Transverse colon (tissue), 4 donors: ENCODE results near the gene RCE1.

Experiments used
- EP300 ChIP-seq: sonication (generic); formaldehyde crosslinking; IDR thresholded peaks from one replicate; pipeline ENCODE4 v1.6.1; 2017; ENCODE audit warnings: antibody characterized with exemption, low read depth
- POLR2A ChIP-seq: fragments of 450-650 bp; IDR thresholded peaks from one replicate; pipeline ENCODE4 v1.6.1; 2016; ENCODE audit warnings: antibody characterized with exemption, mild to moderate bottlenecking, moderate library complexity
- POLR2AphosphoS5 ChIP-seq, 3 donors: sonication (generic); formaldehyde crosslinking; IDR thresholded peaks; one replicate each; pipeline ENCODE4 v1.6.1; 2016; ENCODE audit warnings: antibody characterized with exemption in 3 of 3
- TF ChIP-seq, protein P1 (sequence below), 5 experiments: fragments of 200-600 bp in 3 of 5; fragments of 450-650 bp in 2 of 5; sonication (generic) in 3 of 5; IDR thresholded peaks; 1 replicate in 2 of 5; 2 replicates in 3 of 5; pipeline ENCODE4 v1.5.1; 2016 to 2017; ENCODE audit warnings: antibody characterized with exemption in 5 of 5, inconsistent platforms in 3 of 5, mild to moderate bottlenecking in 2 of 5, moderate library complexity in 1 of 5

DNA sequence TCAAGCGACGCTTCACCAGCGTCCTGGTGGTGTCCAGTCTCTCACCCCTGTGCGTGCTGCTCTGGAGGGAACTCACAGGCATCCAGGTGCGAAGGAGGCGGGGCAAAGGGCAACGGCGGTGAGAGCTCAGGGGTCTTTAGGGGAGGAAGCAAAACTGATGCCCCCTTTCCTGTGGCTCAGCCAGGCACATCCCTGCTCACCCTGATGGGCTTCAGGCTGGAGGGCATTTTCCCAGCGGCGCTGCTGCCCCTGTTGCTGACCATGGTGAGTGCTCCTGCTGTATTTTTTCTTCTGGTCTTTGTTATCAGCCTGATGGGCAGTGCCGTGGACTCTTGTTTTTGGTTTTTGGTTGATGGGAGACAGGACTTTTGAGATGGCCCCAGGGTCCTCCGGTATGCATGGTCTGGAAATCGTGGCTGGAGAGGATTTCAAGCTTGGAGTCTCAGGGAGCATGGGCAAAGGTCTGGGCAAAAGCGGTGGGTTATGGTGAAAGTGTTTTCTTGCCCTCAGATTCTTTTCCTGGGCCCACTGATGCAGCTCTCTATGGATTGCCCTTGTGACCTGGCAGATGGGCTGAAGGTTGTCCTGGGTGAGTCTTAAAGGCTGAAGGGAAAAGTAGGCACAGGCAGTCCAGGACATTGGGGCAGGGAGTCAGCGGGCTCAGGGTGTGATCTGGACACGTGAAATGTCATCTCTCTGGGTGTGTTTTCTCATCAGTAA, 695 bp downstream of the RCE1 start:
- TF ChIP-seq, protein P1, sequence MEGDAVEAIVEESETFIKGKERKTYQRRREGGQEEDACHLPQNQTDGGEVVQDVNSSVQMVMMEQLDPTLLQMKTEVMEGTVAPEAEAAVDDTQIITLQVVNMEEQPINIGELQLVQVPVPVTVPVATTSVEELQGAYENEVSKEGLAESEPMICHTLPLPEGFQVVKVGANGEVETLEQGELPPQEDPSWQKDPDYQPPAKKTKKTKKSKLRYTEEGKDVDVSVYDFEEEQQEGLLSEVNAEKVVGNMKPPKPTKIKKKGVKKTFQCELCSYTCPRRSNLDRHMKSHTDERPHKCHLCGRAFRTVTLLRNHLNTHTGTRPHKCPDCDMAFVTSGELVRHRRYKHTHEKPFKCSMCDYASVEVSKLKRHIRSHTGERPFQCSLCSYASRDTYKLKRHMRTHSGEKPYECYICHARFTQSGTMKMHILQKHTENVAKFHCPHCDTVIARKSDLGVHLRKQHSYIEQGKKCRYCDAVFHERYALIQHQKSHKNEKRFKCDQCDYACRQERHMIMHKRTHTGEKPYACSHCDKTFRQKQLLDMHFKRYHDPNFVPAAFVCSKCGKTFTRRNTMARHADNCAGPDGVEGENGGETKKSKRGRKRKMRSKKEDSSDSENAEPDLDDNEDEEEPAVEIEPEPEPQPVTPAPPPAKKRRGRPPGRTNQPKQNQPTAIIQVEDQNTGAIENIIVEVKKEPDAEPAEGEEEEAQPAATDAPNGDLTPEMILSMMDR (IDR thresholded peaks at IDR 0.05), result no peak
- no peak for TF ChIP-seq POLR2AphosphoS5 (IDR thresholded peaks at IDR 0.05)
- no peak for TF ChIP-seq POLR2A
- no peak for TF ChIP-seq EP300
